OCI-LY1 (cell line): ENCODE data around the gene MYMK.

Experiments
- H2AFZ ChIP-seq: fragments of 200-600 bp; sonication (generic), shearing (Covaris generic); 2 replicates; pipeline ENCODE4 v1.6.0; 2014; ENCODE audit warnings: antibody characterized with exemption, mild to moderate bottlenecking, low read length
- H3F3A ChIP-seq: fragments of 200-600 bp; sonication (generic), shearing (Covaris generic); 2 replicates; pipeline ENCODE4 v1.6.0; 2014; ENCODE audit warnings: mild to moderate bottlenecking, antibody characterized with exemption, low read length, moderate library complexity; ENCODE audit not compliant: insufficient read depth
- H3K27ac ChIP-seq: fragments of 200-600 bp; sonication (generic); 2 replicates; pipeline ENCODE4 v1.5.1; 2014; ENCODE audit warnings: low read length, mixed run types, mild to moderate bottlenecking, low read depth; ENCODE audit not compliant: poor library complexity, severe bottlenecking
- H3K27me3 ChIP-seq: fragments of 200-600 bp; sonication (generic); 2 replicates; pipeline ENCODE4 v1.6.0; 2014; ENCODE audit warnings: antibody characterized with exemption, mild to moderate bottlenecking, low read length, moderate library complexity; ENCODE audit not compliant: insufficient read depth
- H3K36me3 ChIP-seq: fragments of 200-600 bp; sonication (generic); 2 replicates; pipeline ENCODE4 v1.6.1; 2014; ENCODE audit warnings: mild to moderate bottlenecking, antibody characterized with exemption, low read length, moderate library complexity, mixed read lengths; ENCODE audit not compliant: insufficient read depth
- H3K4me1 ChIP-seq: fragments of 200-600 bp; sonication (generic); 2 replicates; pipeline ENCODE4 v1.5.1; 2014; ENCODE audit warnings: mild to moderate bottlenecking, low read length, moderate library complexity; ENCODE audit not compliant: insufficient read depth, severe bottlenecking
- H3K4me2 ChIP-seq: fragments of 200-600 bp; sonication (generic), shearing (Covaris generic); 2 replicates; pipeline ENCODE4 v1.6.1; 2014; ENCODE audit warnings: low read length
- H3K4me3 ChIP-seq: fragments of 200-600 bp; sonication (generic); 2 replicates; pipeline ENCODE4 v1.5.1; 2014; ENCODE audit warnings: low read length, low read depth, mild to moderate bottlenecking, mixed read lengths; ENCODE audit not compliant: poor library complexity, severe bottlenecking
- H3K79me2 ChIP-seq: fragments of 200-600 bp; shearing (Covaris generic); 2 replicates; pipeline ENCODE4 v1.6.1; 2016; ENCODE audit warnings: mixed run types, low read length, mixed read lengths; ENCODE audit not compliant: insufficient read depth
- H3K9ac ChIP-seq: fragments of 200-600 bp; sonication (generic), shearing (Covaris generic); 2 replicates; pipeline ENCODE4 v1.6.1; 2014; ENCODE audit warnings: mild to moderate bottlenecking, low read length, mixed read lengths
- H3K9me2 ChIP-seq: fragments of 200-600 bp; sonication (generic), shearing (Covaris generic); 2 replicates; pipeline ENCODE4 v1.6.1; 2014; ENCODE audit warnings: low read depth, mild to moderate bottlenecking, low read length, mixed read lengths
- H3K9me3 ChIP-seq: fragments of 200-600 bp; shearing (Covaris generic); 2 replicates; pipeline ENCODE4 v1.6.1; 2014; ENCODE audit warnings: low read length, mixed read lengths
- H4K20me1 ChIP-seq: fragments of 200-600 bp; sonication (generic), shearing (Covaris generic); 2 replicates; pipeline ENCODE4 v1.6.0; 2016; ENCODE audit warnings: mild to moderate bottlenecking, low read length; ENCODE audit not compliant: insufficient read depth
- EZH2 ChIP-seq: fragments of 200-600 bp; sonication (generic), shearing (Covaris generic); IDR thresholded peaks from 2 replicates; pipeline ENCODE4 v1.8.0; 2017; ENCODE audit warnings: borderline replicate concordance, mixed run types, mild to moderate bottlenecking, antibody characterized with exemption, low read length, moderate library complexity, mixed read lengths
- TF ChIP-seq, protein P1 (sequence below): fragments of 200-600 bp; sonication (generic), shearing (Covaris generic); IDR thresholded peaks from 2 replicates; pipeline ENCODE4 v1.5.1; 2017; ENCODE audit warnings: mild to moderate bottlenecking, antibody characterized with exemption, low read length, moderate library complexity, mixed read lengths

MYMK gene

DNA sequence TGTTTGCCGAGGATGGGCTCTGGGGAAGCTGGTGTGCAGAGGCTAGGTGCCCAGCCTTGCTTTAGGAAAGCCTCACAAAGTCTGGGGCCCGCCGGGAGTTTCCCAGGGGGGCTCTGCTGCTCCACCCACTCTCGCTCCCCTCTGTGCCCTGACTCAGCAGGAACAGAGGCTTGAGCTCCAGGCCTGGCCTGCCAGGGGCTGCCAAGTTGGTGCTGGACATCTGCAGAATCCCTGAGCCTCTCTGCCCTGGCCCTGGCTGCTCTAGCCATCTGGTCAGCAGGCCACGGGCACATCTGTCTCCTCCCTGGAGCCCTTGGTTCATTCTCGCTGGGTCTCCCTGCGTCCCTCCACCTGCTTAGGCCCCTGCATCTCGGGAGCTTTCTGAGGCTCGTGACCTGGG is 9.1 kb upstream of the MYMK start:
- Histone ChIP-seq H3K4me1 (no peaks in the 10 kb centered on the region), H3K36me3 (no peaks in the 10 kb centered on the region), H3K9ac (no peak overlapping the region), H3K4me3 (no peak overlapping the region), H3K79me2 (no peaks in the 10 kb centered on the region), H3K9me3 (no peaks in the 10 kb centered on the region), H3K27me3 (peaks cover 6% of the 10 kb centered on the region; the same call in 1 of the 2 replicates), H3K9me2 (no peaks in the 10 kb centered on the region), H4K20me1 (no peaks in the 10 kb centered on the region), H3K4me2 (no peak overlapping the region), H3F3A (no peaks in the 10 kb centered on the region), H3K27ac (no peak overlapping the region), H2AFZ (no peak overlapping the region)
- no peak for TF ChIP-seq EZH2
- TF ChIP-seq, protein P1, sequence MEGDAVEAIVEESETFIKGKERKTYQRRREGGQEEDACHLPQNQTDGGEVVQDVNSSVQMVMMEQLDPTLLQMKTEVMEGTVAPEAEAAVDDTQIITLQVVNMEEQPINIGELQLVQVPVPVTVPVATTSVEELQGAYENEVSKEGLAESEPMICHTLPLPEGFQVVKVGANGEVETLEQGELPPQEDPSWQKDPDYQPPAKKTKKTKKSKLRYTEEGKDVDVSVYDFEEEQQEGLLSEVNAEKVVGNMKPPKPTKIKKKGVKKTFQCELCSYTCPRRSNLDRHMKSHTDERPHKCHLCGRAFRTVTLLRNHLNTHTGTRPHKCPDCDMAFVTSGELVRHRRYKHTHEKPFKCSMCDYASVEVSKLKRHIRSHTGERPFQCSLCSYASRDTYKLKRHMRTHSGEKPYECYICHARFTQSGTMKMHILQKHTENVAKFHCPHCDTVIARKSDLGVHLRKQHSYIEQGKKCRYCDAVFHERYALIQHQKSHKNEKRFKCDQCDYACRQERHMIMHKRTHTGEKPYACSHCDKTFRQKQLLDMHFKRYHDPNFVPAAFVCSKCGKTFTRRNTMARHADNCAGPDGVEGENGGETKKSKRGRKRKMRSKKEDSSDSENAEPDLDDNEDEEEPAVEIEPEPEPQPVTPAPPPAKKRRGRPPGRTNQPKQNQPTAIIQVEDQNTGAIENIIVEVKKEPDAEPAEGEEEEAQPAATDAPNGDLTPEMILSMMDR = no peak

DNA sequence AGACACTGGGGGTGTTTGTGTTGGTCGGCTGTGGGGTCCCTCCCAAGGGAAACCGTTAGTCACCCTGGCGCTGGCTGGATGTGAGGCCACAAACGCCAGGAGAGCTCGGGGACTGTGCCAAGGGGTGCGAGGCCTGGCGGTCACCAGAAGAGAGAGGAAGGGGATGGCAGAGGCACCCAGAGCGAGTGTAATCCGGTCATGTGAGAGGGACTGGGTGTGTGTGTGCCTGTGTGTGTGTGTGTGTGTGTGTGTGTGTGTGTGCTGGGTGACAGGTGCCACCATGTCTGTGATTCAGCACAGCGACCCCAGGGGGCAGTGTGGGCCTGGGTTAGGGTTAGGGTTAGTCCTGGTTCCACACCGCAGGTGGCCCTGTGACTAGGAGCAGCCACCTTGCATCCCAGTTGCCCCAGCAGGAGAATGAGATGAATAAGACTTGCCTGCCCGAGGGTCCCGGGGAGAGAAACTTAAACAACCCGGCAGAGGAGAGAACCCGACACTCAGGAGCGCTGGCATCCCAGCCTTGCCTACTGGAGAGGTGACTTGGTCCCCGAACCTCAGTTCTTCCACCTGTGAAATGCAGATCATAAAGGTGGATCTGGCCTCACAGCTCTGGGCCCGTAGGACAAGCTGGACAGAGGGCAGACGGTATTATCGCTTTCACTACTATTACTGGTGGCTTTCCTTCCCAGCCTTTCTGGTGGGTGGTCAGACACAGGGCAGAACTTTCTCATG is 8.3 kb upstream of the MYMK start:
- no peak overlapping the region for H3K4me2 ChIP-seq
- no peak overlapping the region for H3K9ac ChIP-seq
- TF ChIP-seq, protein P1 = peak; percentile 59
- TF ChIP-seq EZH2 = no peak
- H3F3A ChIP-seq = no peaks in the 10 kb centered on the region
- H3K4me3 ChIP-seq = no peak overlapping the region
- no peaks in the 10 kb centered on the region for H3K9me2 ChIP-seq
- H3K79me2 ChIP-seq = no peaks in the 10 kb centered on the region
- H3K9me3 ChIP-seq = no peaks in the 10 kb centered on the region
- H2AFZ ChIP-seq = no peak overlapping the region
- no peaks in the 10 kb centered on the region for H3K4me1 ChIP-seq
- no peaks in the 10 kb centered on the region for H4K20me1 ChIP-seq
- H3K27ac ChIP-seq = no peak overlapping the region
- no peaks in the 10 kb centered on the region for H3K36me3 ChIP-seq
- peaks cover 8% of the 10 kb centered on the region; the same call in 1 of the 2 replicates for H3K27me3 ChIP-seq

DNA sequence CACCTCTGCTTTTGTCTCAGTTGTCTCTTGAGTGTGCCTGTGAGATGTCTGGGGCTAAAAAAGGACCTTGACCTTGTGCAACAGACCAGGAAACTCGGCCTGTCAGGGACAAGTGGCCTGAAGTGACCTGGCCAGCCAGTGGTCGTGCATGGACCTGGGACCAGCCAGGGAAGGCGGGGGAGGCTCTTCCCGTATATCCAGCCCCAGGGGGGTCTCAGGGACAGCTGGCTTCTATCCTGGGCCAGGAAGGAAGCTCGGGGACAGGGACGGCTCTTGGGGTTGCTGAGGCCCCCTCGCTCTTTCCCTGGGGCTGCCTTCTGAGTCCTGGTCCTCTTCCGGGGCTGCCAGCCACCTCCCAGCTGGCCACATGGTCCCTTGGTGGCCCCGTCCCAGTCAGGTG is 6.5 kb upstream of the MYMK start:
- Histone ChIP-seq H3K27ac (no peak overlapping the region), H3K4me1 (no peaks in the 10 kb centered on the region), H3K36me3 (no peaks in the 10 kb centered on the region), H3K79me2 (no peaks in the 10 kb centered on the region), H2AFZ (no peak overlapping the region), H3K9me3 (no peaks in the 10 kb centered on the region), H3K9me2 (no peaks in the 10 kb centered on the region), H3K4me2 (no peak overlapping the region), H4K20me1 (no peaks in the 10 kb centered on the region), H3K9ac (no peak overlapping the region), H3K4me3 (no peak overlapping the region), H3F3A (no peaks in the 10 kb centered on the region), H3K27me3 (peaks cover 10% of the 10 kb centered on the region; the same call in 1 of the 2 replicates)
- TF ChIP-seq, protein P1 = no peak
- no peak for TF ChIP-seq EZH2
